GM19372 (cell line): Measurements from ENCODE around the gene ZBTB45.
"Not testable (repeated sequence)": the region's sequence is repeated elsewhere in the genome, so short reads cannot be mapped to it uniquely, and the experiment has no call there.

Experiments
- ATAC-seq: cut with Tn5 transposase; IDR thresholded peaks from one replicate; pipeline ENCODE4 v1.9.1; 2021; ENCODE audit warnings: mild to moderate bottlenecking, low read depth, moderate library complexity; ENCODE audit not compliant: unreplicated experiment

ZBTB45 gene

GRCh38 chr19:58513213-58513693 lies 6.4 kb downstream of the ZBTB45 start:
- ATAC-seq = peak; percentile 3

GRCh38 chr19:58511353-58512208 lies 8.0 kb downstream of the ZBTB45 start, which contains the start of gene SLC27A5:
SLC27A5 (minus strand) TSS chr19:58511992; CDS start chr19:58511955, 37 bp downstream.
- ATAC-seq = no peak

GRCh38 chr19:58510084-58510862 lies 9.3 kb downstream of the ZBTB45 start:
- ATAC-seq = no peak

GRCh38 chr19:58509731-58510083 lies 9.9 kb downstream of the ZBTB45 start:
- no peak for ATAC-seq

- ATAC-seq = not testable (repeated sequence)
These were observed 11.9 kb downstream of the ZBTB45 start for GRCh38 chr19:58507602-58508223.

GRCh38 chr19:58500242-58500641 lies 19.4 kb downstream of the ZBTB45 start:
- no peak for ATAC-seq

GRCh38 chr19:58499021-58499927 lies 20.3 kb downstream of the ZBTB45 start:
- peak; percentile 96 for ATAC-seq

GRCh38 chr19:58498316-58499020 lies 21.1 kb downstream of the ZBTB45 start:
- ATAC-seq = no peak

GRCh38 chr19:58497634-58498170 lies 21.9 kb downstream of the ZBTB45 start:
- ATAC-seq = no peak

- no peak for ATAC-seq
These were observed 27.3 kb downstream of the ZBTB45 start for GRCh38 chr19:58492265-58492664.

- ATAC-seq = no peak
These were observed 28.2 kb downstream of the ZBTB45 start for GRCh38 chr19:58491393-58491792.

- ATAC-seq = not testable (repeated sequence)
These were observed 35.3 kb downstream of the ZBTB45 start for GRCh38 chr19:58484349-58484748.

GRCh38 chr19:58483776-58484175 lies 35.8 kb downstream of the ZBTB45 start:
- ATAC-seq = no peak

- no peak for ATAC-seq
These were observed 37.2 kb downstream of the ZBTB45 start for GRCh38 chr19:58482372-58482771.

GRCh38 chr19:58480831-58481230 lies 38.8 kb downstream of the ZBTB45 start:
- ATAC-seq = no peak

GRCh38 chr19:58480481-58480830 lies 39.2 kb downstream of the ZBTB45 start:
- ATAC-seq = no peak

GRCh38 chr19:58479736-58480480 lies 39.7 kb downstream of the ZBTB45 start:
- no peak for ATAC-seq

- ATAC-seq = no peak
These were observed 40.3 kb downstream of the ZBTB45 start for GRCh38 chr19:58479303-58479702.
